Left hindlimb (tissue), 1 donor: ENCODE results near the gene CHCHD6.

Source experiments
- DNase-seq: peaks from one replicate; pipeline ENCODE4 v3.0.0-alpha.2; 2018

CHCHD6 gene

DNA sequence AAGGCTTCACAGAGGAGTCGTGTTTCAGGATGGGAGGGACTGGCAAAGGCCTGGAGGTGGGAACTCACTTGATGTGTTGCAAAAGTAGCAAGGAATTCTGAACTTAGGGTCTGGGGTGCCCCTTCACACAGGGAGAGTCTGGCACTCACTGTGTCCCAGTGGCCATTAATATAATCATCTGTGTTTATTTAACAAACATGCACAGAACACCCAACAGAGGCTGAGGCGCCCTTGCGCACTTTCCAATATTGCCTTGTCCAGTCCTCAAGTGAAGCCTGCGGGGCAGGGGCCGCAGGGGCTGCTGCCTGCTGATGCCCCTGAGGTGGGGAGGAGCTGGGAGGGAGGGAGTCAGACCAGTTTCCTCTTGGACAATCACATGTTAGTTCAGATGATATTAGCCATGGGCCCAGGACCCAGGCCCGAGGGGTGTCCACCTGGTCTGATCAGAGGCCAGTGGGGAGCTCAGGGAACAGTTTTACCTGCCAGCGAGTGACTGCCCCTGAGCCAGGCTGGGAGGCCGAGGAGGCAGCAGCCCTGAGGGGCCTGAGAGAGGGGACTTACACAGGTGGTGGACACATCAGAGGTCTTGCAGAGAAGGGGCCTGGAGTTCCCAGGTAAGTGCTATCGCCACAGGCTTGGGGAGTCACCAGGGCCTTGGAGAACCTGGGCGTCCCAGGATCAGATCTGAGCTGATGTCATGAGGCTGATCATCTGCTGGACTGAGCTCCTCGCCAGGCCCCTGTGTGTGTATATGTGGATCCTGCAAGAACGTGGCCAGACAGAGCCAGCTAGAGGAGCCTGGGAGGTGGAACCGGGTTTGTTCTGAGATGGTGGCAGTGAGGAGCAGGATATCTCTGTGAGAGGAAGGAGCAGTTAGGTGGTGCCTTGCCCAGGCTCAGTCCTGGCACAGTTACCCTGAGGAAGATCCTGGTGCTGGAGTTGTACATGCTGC, 35.3 kb upstream of the CHCHD6 start:
- DNase-seq, result no peak

DNA sequence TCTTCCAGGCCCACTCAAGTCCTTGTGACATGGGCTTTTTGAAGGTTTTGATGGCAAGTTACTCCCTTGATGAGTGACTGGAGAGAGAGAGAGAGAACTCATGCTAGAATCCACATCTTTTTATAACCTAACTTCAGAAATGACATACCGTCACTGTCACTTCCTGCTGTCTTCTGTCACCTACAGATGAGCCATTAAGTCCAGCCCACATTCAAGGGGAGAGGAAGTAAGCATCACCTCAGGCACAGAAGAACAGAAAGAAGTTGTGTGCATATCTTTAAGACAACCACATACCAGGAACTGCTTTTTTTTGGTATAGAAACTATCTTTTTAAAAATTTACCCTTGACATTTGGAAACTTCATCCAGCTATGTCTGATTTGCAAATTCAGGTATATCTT, 32.5 kb upstream of the CHCHD6 start:
- no peak for DNase-seq

DNA sequence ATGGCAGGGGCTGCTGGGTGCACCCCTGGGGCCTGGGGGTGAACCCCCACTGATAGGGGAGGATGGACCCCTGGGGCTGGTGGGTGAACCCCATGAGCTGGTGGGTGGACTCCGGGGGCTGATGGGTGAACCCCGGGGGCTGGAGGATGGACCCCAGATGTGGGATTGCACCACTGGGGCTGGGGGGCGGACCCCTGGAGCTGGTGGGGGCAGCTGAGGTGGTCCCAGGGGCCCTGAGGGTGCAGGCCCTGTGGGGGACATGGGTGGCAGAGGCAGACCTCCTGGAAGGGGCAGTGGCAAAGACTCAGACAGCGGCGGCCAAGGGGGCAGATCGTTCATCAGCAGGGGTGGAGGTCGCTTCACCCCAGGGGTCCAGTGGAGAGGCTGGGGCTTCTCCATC, 31.7 kb upstream of the CHCHD6 start:
- DNase-seq, result no peak

DNA sequence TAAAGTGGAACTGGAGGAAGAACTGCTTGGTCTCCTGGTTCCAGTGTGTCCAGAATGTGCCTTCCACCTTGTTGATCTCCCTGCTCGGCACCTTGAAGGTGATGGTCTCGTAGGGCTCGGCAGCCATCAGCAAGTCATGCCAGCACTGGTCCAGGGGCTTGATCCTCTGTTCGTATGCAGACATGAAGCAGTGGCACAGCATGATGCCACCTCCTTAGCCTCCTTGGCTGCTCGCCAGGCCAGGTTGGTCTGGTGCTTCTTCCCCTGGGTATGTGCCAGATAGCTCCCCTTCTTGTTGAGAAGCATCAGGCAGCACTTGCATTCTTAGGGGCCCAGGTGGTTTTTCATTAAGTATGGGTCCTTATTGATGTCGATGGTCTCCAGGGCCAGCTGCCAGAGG, 31.3 kb upstream of the CHCHD6 start:
- no peak for DNase-seq

DNA sequence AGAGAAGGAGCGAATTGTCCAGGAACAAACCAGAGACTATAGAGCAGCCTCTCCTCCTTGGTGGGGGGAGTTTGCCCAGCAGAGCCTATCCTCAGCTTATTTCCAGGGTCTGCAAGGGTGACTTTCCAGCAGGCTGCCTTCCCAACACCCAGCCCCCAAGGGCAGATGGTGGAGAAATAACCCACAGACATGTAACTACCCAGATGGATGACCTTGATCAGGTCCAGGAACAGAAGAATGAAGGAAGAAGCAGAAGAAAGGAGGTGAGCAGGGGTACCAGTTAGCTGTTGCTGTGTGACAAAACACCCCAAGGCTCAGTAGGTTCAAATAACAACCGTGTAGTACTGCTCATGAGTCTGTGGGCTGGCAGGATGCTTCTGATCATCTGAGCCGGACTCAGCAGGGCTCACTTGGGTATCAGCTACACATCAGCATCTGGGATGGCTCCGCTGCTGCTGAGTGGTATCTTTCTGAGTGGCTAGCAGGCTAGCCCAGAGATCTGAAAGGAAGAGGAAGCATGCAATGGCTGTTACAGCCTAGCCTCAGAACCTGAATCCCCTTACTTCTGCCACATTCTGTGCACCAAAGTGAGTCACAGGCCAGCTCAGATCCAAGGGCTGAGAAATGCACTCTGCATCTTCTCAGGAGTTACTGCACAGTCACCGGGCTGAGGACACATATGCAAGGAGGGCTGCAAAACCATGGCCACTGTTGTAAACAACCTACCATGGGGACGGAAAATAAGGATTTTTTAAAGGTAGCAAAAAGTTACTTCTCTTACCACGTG, 26.9 kb upstream of the CHCHD6 start:
- no peak for DNase-seq

DNA sequence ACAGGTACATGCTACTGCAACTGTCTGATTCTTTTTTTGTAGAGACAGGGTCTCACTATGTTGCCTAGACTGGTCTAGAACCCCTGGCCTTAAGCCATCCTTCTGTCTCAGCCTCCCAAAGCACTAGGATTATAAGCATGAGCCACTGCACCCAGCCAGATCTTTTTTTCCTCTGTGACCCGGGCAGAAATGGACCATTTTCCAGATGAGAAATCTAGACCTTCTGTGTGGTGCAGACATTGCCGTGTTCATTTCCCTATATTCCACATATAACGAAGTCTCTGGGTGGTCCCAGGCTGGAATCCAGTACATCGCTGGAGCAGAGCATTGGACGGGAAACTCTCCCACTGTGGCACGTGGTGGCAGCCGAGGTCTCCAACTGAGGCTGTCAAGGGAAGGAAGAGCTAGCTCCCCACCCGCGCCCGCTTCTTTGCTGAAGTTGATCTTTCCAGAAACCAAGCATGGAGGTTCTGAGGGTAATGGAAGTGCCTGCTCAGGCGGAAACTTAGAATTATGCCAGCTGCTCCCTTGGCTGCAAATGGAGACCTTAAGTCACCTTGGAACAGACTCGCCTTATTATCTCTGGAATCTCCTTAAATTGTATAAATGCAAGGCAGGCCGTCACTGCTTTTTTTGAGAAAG, 26.1 kb upstream of the CHCHD6 start:
- no peak for DNase-seq

DNA sequence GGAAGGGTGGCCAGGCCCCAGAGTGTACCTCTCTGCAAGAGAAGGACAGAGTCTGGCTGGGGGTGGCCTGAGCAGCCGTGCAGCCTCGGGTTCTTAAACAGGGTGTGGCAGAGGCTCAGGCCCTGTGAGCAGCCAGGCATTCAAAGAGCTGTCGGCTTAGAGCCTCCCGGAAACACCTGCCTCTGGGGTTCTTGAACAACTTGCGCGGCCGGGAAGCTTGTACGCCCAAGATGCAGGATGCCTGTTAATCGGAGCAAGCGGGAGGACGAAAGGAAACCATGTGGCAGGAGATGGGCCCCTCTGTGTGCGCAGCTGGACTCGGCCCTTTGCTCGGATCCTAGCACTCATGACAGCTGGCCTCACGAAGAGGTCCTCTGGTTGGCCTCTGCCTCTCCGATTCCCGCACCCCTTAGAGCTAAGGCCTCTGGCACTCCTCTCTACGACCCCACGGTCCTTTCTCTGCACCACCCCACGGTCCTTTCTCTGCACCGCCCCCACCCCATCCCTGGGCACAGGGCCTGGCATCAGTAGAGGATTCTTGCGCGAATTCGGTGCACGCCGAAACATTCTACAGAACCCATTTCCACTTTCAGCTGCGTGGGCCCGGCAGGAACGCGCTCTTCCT, 25.2 kb upstream of the CHCHD6 start:
- DNase-seq, result no peak

DNA sequence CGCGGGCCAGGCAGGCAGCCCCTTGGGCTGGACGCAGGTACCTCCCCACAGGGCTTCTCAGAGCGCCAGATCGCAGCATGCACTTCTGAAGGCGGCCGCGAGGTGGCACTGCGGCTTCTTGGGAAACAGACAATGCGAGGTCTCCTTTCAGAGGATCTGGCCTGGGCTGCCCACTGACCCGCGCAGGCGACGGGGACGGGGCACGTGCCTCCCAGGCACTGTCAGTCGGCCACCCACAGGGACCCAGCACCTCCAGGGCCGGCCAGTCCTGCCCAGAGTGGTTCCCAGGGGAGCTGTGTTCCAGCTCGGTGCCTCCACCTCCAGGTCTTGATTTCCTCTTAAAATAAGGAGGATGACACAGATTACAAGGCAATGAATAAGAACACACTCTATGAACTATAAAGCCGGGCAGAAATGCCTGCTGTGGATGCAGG, 24.7 kb upstream of the CHCHD6 start:
- peak; percentile 82 for DNase-seq

DNA sequence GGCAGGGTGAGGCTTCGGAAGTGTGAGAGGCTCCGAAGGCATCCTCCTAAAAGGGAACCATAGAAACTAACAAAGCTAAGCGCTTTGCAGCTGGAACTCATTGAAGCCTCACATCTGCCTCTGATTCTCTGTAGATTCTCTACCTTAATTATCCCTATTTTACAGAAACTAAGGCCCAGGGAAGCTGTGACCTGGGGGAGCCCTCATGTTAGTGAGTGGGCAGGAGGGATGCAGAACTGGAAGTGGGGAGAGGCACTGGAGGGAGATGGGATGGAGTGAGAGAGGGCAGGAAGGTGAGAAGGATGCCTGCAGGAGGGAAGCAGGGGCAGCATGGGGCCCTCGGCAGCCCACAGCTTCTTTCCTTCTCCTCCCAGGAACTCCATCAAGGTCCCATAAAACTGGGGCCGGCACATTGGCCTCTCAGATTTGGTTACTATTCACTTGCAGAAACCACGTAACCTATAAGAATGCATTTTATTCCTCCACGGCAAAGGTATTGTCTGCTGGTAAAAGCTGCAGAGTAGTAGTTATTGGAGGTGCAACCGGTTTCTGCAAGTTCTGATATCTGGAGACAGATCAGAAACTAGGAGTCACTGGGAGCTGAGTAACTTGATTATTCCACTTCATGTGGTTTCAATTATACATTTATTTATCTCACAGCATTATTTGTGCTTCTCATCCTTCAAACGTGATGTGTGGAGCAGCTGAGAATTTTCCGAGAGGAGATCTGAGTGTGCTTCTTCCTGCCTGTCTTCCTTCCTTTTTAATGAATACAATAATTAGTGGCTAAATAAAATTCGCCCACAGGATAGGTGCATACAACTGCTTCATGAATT, 24.0 kb upstream of the CHCHD6 start:
- DNase-seq, result no peak

DNA sequence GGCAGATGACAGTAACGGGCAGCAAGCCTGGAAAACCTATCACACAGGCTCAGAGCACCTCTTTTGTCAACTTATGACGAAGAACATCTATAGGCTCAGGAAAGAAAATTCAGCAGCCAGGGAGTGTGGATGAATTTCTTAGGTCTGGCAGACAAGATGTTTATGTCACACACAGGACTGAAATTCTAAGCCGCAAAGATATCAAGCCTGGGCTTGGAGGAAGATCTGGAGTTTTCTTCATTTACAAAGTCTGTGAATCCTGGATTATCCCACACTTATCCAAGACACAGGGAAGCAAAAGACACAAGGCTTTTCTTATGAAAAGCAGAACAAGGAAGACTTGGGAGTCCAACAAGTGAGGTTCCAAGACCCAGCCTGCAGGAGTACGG, 23.4 kb upstream of the CHCHD6 start:
- DNase-seq, result no peak

DNA sequence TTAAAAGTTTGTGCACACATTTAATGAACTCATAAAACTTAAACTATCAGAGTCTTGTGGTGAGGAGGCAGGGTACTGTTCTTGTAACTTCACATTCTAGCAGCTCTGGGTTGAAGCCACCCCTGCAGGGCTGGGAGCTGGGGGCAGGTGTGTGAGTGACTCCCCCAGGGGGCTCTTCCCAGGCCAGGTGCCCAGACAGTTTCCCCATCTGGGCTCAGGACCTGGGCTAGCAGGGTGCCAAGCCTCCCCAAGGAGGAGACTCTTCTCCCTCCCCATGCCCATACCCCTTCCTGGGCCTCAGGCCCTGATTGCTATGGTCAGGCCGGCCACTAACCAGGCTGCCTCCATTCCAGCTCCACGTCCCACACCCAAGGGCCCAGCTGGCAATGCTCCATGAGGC, 22.0 kb upstream of the CHCHD6 start:
- no peak for DNase-seq

DNA sequence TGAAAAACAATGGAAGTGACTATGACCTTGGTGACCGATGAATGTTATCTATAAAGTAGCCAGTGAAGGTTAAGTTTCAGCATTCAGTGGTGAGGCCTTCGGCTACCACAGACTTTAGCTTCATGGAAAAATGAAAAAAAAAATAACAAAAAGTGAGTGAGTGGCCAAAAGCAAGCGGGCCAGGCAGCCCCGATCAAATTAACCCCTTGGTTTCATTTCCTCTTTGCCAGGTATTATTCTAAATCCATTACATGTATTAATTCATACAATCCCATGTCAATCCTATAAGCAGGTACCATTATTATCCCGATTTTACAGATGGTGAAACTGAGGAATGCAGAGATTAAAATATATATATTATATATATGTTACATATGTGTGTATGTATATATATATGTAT, 21.0 kb upstream of the CHCHD6 start:
- no peak for DNase-seq

DNA sequence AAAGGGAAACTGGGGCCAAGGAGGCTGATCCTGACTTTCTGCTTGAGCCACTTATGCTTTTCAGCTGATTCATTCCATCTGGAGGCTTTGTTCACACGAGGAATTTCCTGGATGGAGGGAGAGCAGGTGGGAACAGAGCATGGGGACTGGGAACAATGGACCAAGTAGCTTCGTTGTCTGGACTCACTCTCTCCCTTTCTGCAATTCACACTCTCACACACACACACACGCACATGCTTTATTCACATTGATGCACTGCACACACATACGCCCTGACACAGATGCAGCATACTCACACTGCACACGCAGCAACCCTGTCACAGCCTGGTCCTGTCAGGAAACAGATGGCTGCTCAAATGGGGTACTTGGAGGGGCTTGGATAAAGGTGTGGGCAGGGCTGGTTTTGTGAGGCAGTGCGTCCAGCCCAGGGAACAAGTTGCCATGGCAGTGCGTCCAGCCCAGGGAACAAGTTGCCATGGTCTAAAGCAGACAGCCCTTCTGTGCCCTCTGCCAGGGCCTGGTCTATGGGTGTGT, 19.8 kb upstream of the CHCHD6 start:
- DNase-seq, result peak; percentile 52

DNA sequence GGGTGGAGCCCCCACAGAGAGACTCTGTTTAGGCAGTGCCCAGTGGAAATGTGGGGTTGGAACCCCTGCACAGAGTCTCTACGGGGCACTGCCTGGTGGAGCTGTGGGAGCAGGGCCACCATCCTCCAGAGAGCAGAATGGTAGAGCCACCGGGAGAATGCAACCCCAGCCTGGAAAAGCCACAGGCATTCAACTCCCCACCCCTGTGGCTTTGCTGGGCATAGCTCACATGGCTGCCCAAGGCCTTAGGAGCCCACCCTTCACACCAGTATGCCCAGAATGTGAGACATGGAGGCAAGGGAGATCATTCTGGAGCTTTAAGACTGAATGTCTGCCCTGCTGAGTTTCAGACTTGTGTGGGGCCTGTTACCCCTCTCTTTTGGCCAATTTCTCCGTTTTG, 19.0 kb upstream of the CHCHD6 start:
- DNase-seq, result no peak

DNA sequence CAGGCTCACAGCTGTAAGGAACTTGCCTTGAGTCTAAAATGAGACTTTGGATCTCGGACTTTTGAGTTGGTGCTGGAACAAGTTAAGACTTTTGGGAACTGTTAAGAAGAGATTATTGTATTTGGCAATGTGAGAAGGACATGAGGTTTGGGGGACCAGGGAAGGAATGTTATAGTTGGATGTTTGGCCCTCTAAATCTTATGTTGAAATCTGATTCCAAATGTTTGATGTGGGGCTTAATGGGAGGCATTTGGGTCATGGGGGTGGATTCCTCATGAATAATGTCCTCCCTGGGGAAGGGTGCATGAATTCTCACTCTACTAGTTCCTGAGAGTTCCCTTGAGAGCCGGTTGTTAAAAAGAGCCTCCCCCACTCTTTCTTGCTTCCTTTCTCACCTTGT, 18.5 kb upstream of the CHCHD6 start:
- DNase-seq, result no peak

DNA sequence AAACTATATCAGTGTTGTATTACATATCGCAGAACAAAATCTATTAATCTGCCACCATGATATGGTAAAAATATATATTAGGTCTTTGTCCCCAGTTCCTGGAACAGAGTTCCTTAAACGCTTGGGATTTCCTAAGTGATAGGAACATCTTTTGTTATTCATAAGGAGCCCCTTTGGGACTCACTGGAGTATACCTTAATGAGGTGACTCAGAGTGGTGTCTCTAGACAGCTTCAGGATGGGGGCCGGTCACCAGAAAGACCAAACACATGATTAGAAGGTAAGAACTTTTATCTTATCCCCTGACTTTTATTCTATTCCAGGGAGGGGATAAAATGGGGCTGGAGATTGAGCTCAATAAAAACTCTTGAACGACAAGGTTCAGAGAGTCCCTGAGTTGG, 12.3 kb upstream of the CHCHD6 start:
- no peak for DNase-seq

DNA sequence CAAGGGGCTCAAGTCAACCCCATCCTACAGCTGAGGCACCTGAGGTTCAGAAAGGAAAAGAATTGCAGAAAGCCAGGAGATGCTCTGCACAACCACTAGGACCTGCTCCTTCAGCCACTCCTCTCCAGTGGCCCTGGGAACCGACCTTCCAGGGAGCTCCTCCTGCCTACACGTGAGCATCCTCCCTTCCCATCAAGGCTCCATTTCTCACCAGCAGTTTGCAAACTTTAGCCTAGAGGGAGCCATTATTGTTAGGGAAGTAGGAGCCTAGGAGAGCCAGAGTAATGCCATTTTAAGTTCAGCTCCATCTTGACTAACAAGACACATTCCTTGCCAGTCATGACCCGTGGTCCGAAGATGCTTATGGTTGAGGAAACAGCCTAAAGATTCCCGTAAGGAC, 11.2 kb upstream of the CHCHD6 start:
- no peak for DNase-seq

DNA sequence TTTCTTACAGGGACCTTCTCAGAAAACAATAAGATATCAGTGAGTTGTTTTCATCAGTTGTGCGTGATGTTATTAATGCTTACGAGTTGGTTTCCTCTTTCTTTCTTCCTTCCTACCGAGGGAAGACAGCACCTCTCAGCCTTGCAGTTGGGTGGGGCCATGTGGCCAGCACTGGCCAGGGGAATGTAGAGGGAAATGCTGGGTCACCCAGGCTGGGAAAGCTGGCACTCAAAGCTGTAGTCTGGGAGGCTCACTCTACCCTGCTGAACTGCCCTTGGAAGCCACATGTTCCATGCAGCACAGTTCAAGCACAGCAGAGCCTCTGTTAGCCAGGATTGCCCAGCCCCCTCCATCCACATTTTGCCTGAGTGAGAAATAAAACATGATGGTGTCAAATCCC, 10.1 kb upstream of the CHCHD6 start:
- DNase-seq, result no peak

DNA sequence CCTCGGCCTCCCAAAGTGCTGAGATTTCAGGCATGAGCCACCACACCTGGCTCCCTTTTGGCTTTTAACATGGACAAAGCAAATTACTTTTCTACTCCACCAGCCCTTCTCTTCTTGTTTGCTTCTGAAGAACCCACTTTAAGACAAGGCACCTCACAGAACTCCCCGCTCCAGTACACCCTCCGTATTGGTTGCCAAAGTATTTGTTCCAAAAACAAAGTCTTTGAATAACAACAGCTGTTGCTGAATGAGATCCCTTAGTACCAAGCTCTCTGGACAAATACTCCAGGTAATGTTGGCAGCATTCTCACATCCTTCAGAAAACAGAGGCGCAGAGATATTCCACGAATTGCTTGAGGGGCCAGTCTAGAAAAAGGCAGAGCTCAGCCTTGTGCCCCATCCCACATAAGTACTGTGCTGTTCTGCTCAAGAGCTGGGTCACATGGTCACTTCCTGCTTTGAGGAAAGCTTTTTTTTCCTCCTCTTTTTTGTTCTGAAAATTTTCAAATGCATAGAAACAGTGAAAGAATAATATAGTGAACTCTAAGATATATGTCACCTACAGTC, 7.3 kb upstream of the CHCHD6 start:
- no peak for DNase-seq

DNA sequence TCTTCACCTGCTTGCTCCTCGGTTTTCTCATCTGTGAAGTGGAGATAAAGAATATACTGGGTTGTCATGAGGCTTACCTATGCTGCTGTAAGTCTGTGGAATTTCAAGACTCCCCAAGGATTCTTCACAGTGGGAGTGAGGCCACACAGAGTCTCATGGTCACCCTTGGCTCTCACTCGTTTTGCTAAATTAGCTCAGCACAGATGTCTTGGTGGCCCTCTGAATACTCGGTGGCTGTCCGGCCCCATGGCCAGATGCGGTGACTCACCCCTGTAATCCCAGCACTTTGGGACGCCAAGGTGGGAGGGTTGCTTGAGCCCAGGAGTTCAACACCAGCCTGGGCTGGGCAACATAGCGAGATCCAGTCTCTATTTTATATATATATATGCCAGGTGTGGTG, 5.0 kb upstream of the CHCHD6 start:
- DNase-seq, result no peak

DNA sequence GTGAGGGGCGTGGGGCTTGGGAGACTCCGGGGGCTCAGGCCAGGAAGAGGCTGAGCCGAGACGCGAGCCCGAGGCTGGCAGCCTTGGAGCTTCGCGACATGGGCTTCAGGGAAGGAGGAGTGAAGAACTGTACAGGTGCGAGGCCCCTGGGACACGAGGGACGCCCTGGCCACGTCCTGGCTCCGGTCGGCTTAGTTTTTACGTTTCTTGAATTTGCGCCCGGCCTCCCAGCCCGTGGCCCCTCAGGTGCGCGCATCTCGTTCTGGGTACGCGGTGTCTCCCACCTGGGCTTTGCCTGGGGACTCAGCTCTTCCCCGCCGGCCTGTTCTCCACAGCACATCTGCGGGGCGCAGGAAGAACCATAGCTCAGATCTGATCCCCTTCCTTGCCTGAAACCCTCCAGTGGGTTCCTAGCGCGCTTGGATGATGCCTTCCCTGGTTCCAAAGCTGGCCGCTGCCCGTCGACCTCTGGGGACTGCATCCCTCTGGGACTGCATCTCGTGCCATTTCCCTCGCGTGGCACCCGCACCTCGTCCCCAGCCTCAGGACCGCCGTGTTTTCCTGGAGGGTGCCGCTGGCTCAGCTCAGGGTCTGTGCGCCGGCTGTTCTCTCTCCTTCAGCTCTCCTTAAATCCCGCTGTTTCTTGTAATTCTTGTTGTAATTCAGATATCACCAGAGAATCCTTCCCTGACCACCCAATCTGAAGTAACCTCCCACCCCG, 614 bp downstream of the CHCHD6 start:
- DNase-seq, result no peak
